Measurements from ENCODE around the gene MMEL1.

DNA sequence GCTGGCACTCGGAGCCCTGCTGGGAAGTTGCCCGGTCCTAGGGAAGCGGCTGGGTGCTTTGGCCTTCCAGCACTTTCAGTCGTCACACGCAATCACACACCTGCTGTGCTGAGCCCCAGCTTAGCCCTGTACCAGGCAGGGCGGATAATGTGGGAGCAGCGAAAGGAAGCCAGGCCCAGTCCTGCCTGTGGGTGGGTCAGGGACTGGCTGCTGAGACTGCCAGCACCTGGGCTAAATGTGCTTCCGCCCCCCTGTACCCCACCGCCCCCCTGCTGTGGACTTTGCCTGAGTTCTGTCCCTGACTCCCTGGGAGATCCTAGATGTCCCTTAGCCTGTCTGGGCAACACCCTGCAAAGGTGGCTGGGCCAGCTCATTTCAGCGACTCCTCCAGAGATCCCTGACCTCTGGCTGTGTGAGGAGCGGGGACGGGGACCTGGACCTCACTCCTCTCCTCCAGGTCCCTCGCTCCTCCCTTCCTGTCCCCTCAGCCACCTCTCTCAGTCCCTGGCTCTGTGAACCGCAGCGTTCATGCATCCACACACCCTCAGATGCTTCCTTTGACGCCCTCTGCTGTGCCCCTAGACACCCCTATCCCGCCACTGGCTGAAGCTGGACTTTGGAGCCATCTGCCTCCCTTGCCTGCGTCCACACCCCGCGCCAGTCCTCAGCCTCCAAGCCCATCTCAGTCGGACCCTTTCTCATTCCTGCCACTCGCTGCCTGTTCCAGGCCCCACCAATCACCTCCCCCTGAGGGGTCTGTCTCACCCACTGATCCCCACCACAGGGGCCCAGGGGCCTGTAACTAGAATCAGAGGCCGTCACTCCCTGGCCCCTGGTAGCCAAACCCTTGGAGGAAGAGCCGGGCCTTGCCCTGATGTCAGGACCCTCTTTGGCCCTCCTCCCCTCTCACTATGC is 1.4 kb downstream of the MMEL1 start:
- TF ChIP-seq, protein P1, sequence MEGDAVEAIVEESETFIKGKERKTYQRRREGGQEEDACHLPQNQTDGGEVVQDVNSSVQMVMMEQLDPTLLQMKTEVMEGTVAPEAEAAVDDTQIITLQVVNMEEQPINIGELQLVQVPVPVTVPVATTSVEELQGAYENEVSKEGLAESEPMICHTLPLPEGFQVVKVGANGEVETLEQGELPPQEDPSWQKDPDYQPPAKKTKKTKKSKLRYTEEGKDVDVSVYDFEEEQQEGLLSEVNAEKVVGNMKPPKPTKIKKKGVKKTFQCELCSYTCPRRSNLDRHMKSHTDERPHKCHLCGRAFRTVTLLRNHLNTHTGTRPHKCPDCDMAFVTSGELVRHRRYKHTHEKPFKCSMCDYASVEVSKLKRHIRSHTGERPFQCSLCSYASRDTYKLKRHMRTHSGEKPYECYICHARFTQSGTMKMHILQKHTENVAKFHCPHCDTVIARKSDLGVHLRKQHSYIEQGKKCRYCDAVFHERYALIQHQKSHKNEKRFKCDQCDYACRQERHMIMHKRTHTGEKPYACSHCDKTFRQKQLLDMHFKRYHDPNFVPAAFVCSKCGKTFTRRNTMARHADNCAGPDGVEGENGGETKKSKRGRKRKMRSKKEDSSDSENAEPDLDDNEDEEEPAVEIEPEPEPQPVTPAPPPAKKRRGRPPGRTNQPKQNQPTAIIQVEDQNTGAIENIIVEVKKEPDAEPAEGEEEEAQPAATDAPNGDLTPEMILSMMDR (conservative IDR thresholded peaks at IDR 0.05): no peak
- no peak for TF ChIP-seq EZH2 (IDR thresholded peaks at IDR 0.05; ENCODE audit: low read depth)

Measured in PC-9 (cell line).